A673 (cell line): ENCODE measurements around the gene DDI2. TPM values are rescaled to one million over a fixed set of nuclear protein-coding genes. Genes with fewer than 3 reads are reported as not detected.

ENCODE experiments used
- BruUV-seq: library from RNA; stranded (reverse); fragments of 400-500 nt; replicated peaks from 2 replicates; lab custom pipeline; 2021; lab: Mats Ljungman, UMichigan
- CTCF ChIA-PET: fragments of 300-600 bp; sonication (Branson Sonifier 250); formaldehyde crosslinking; loops from one replicate; lab custom pipeline; 2022; ENCODE audit warnings: antibody characterized with exemption; lab: Charles Lee
- POLR2A ChIA-PET: fragments of 300-600 bp; sonication (Branson Sonifier 250); formaldehyde crosslinking; loops from one replicate; lab custom pipeline; 2022; ENCODE audit warnings: antibody characterized with exemption; ENCODE audit not compliant: low non-redundant PET; lab: Charles Lee
- DNase-seq: peaks from one replicate; pipeline ENCODE4 v3.0.0-alpha.2; 2015; ENCODE audit warnings: low spot score
- H3K27ac ChIP-seq: fragments of 200-600 bp; sonication (generic); 2 replicates; pipeline ENCODE4 v1.5.1; 2016; ENCODE audit warnings: mixed run types, low read depth, mild to moderate bottlenecking, mixed read lengths, antibody characterized with exemption, low read length; ENCODE audit not compliant: poor library complexity, severe bottlenecking
- H3K27me3 ChIP-seq: fragments of 200-600 bp; sonication (generic); replicated peaks from 2 replicates; pipeline ENCODE4 v1.6.1; 2017; ENCODE audit warnings: mixed run types, low read depth, mild to moderate bottlenecking, mixed read lengths, antibody characterized with exemption, low read length; ENCODE audit not compliant: insufficient read depth, poor library complexity
- H3K36me3 ChIP-seq: fragments of 200-600 bp; sonication (generic); 2 replicates; pipeline ENCODE4 v1.6.1; 2016; ENCODE audit warnings: mixed run types, mild to moderate bottlenecking, mixed read lengths, antibody characterized with exemption, low read length; ENCODE audit not compliant: insufficient read depth, poor library complexity, severe bottlenecking
- H3K4me1 ChIP-seq: fragments of 200-600 bp; sonication (generic); 2 replicates; pipeline ENCODE4 v1.6.1; 2017; ENCODE audit warnings: mixed run types, mild to moderate bottlenecking, mixed read lengths, antibody characterized with exemption, low read length; ENCODE audit not compliant: insufficient read depth, poor library complexity, severe bottlenecking
- H3K4me3 ChIP-seq: fragments of 200-600 bp; sonication (generic); 2 replicates; pipeline ENCODE4 v1.5.1; 2016; ENCODE audit warnings: low read depth, mixed run types, mild to moderate bottlenecking, mixed read lengths, low read length; ENCODE audit not compliant: poor library complexity, severe bottlenecking
- H3K9me3 ChIP-seq: fragments of 200-600 bp; sonication (generic); 2 replicates; pipeline ENCODE4 v1.6.1; 2016; ENCODE audit warnings: mixed run types, low read depth, mild to moderate bottlenecking, mixed read lengths, antibody characterized with exemption, low read length; ENCODE audit not compliant: poor library complexity, severe bottlenecking
- CTCF ChIP-seq: fragments of 300-800, 200-600 bp; sonication (generic); conservative IDR thresholded peaks from 2 replicates; pipeline ENCODE4 v1.5.1; 2017; ENCODE audit warnings: low read depth, mild to moderate bottlenecking, antibody characterized with exemption, low read length, moderate library complexity, mixed read lengths
- EZH2 ChIP-seq: fragments of 200-600 bp; sonication (generic); IDR thresholded peaks from 2 replicates; pipeline ENCODE4 v1.6.1; 2017; ENCODE audit warnings: borderline replicate concordance, low read depth, mild to moderate bottlenecking, mixed read lengths, antibody characterized with exemption, low read length; ENCODE audit not compliant: poor library complexity, severe bottlenecking
- intact Hi-C: fragments of 100-400 bp; cut with micrococcal nuclease; formaldehyde crosslinking; loops from one replicate; pipeline ENCODE4 v1.10.0; 2022; ENCODE audit not compliant: unreplicated experiment
- total RNA-seq: library from RNA; stranded (reverse); gene quantifications from 2 replicates; pipeline ENCODE4 v1.2.3, GENCODE V29; 2021

Gene DDI2
- total RNA-seq, 1 experiment from 2014 or later: 41.3 TPM

DNA sequence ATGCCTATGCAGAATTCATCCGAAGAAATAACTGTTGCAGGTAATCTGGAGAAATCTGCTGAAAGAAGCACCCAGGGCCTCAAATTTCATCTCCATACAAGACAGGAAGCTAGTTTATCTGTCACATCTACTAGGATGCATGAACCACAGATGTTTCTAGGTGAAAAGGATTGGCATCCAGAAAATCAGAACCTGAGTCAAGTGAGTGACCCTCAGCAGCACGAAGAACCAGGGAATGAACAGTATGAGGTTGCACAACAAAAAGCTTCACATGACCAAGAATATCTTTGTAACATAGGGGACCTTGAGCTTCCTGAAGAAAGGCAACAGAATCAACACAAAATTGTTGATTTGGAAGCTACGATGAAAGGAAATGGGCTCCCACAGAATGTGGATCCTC, 42.9 kb downstream of the DDI2 start:
- H3K9me3 ChIP-seq: no peaks in the 10 kb centered on the region
- TSS peak; percentile 4 for BruUV-seq
- intact Hi-C loops: no loop called here
- H3K4me3 ChIP-seq: no peak overlapping the region
- ChIA-PET POLR2A (no interaction called here), CTCF (no interaction called here)
- no peaks in the 10 kb centered on the region for H3K27me3 ChIP-seq
- peaks cover 58% of the 10 kb centered on the region for H3K36me3 ChIP-seq
- H3K27ac ChIP-seq: no peak overlapping the region
- no peaks in the 10 kb centered on the region for H3K4me1 ChIP-seq
- DNase-seq: no peak
- no peak for TF ChIP-seq EZH2

DNA sequence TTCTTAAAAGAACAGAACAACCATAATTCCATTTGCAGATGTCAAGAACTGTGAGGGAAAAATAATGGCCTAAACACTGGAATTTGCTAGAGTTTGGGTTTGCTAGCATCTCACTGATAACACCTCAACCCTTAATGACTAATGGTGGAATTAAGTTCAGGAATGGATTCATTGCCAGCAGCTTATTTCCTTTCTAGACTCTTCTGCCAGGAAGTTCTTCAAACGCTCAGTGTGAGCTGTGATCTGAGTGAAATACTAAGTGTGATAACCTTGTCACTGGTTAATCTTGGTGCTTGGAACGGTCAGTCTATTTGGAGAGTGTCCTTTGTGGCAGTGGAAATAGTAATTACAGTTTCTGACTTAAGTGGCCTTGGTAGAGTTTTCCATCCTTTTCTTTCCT, 45.2 kb downstream of the DDI2 start:
- Histone ChIP-seq H3K4me1 (no peaks in the 10 kb centered on the region), H3K27ac (no peak overlapping the region), H3K9me3 (no peaks in the 10 kb centered on the region), H3K36me3 (peaks cover 40% of the 10 kb centered on the region), H3K4me3 (no peak overlapping the region), H3K27me3 (no peaks in the 10 kb centered on the region)
- BruUV-seq: no TSS peak
- DNase-seq: no peak
- POLR2A ChIA-PET: no interaction called here
- no peak for TF ChIP-seq EZH2
- intact Hi-C loops: no loop called here
- CTCF ChIA-PET: no interaction called here

GRCh38 chr1:15663925-15664324, 46.7 kb downstream of the DDI2 start:
- POLR2A ChIA-PET: interaction anchor here (0.5 kb wide), 1 partner anchor 18 kb away, joined by 5 read pairs; no protein-coding TSS in a partner anchor
- intact Hi-C loops: no loop called here
- no TSS peak for BruUV-seq

DNA sequence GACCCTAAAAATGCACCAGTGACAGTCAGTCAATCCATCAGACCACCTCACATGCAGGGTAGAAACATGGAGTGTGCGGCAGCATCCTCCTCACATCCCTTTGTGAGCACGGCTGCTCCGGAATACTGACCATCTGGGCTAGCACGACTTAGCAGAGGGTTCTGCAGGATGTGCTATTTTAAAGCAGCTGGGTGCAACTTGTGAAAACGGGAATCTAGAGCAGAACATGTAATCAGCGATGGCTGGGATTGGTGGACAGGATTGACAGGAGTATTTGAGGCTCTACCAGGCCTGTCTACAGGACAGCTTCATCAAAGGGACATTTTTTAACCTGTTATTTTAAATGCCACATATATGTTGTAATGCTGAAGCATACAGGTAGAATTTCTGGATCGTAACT, 50.1 kb downstream of the DDI2 start:
- no peak overlapping the region for H3K4me3 ChIP-seq
- POLR2A ChIA-PET: no interaction called here
- BruUV-seq: no TSS peak
- intact Hi-C loops: no loop called here
- TF ChIP-seq EZH2: no peak
- no peak for TF ChIP-seq CTCF
- no peak overlapping the region for H3K27ac ChIP-seq
- DNase-seq: no peak
- no peaks in the 10 kb centered on the region for H3K36me3 ChIP-seq
- no peaks in the 10 kb centered on the region for H3K27me3 ChIP-seq
- CTCF ChIA-PET: no interaction called here
- H3K4me1 ChIP-seq: no peaks in the 10 kb centered on the region
- no peaks in the 10 kb centered on the region for H3K9me3 ChIP-seq

More at GRCh38 chr1:15663925-15664324, 46.7 kb downstream of the DDI2 start:
- no peak for DNase-seq
- Histone ChIP-seq H3K9me3 (no peaks in the 10 kb centered on the region), H3K4me3 (no peak overlapping the region), H3K36me3 (peaks cover 31% of the 10 kb centered on the region), H3K27me3 (no peaks in the 10 kb centered on the region), H3K27ac (no peak overlapping the region), H3K4me1 (no peaks in the 10 kb centered on the region)
- TF ChIP-seq CTCF: no peak
- no peak for TF ChIP-seq EZH2
- CTCF ChIA-PET: no interaction called here
